ENCODE data around the gene MISP.
"Not testable (repeated sequence)": the region's sequence is repeated elsewhere in the genome, so short reads cannot be mapped to it uniquely, and the experiment has no call there.

The MISP gene

GRCh38 chr19:726993-727956 is 23.6 kb upstream of the MISP start:
- no peak for DNase-seq

GRCh38 chr19:728011-728410 is 22.9 kb upstream of the MISP start:
- no peak for DNase-seq

- not testable (repeated sequence) for DNase-seq
These were observed 21.3 kb upstream of the MISP start for GRCh38 chr19:729564-729963.

GRCh38 chr19:729965-730668 is 20.8 kb upstream of the MISP start:
- DNase-seq, result no peak

- DNase-seq, result no peak
These were observed 19.9 kb upstream of the MISP start for GRCh38 chr19:731000-731399.

GRCh38 chr19:732148-733069 is 18.5 kb upstream of the MISP start:
- DNase-seq, result no peak

GRCh38 chr19:734716-735115 is 16.2 kb upstream of the MISP start:
- DNase-seq, result no peak

GRCh38 chr19:736125-736524 is 14.8 kb upstream of the MISP start:
- DNase-seq, result no peak

- DNase-seq, result peak; percentile 30
These were observed 13.3 kb upstream of the MISP start for GRCh38 chr19:737591-738093.

GRCh38 chr19:738509-739128 is 12.3 kb upstream of the MISP start:
- no peak for DNase-seq

- no peak for DNase-seq
These were observed 10.8 kb upstream of the MISP start for GRCh38 chr19:739998-740715.

- not testable (repeated sequence) for DNase-seq
These were observed 10.0 kb upstream of the MISP start for GRCh38 chr19:740816-741505.

GRCh38 chr19:741506-742131 is 9.3 kb upstream of the MISP start:
- DNase-seq, result no peak

- DNase-seq, result no peak
These were observed 8.3 kb upstream of the MISP start for GRCh38 chr19:742540-743075.

- peak; percentile 13 for DNase-seq
These were observed 7.7 kb upstream of the MISP start for GRCh38 chr19:743168-743687.

- DNase-seq, result not testable (repeated sequence)
These were observed 5.8 kb upstream of the MISP start for GRCh38 chr19:745138-745537.

GRCh38 chr19:746208-746819 is 4.6 kb upstream of the MISP start:
- no peak for DNase-seq

- no peak for DNase-seq
These were observed 4.0 kb upstream of the MISP start for GRCh38 chr19:746956-747355.
